GM12864 (cell line): ENCODE results near the gene THBS2.

Source experiments
- DNase-seq: peaks from one replicate; pipeline ENCODE4 v3.0.0-alpha.2; 2011; ENCODE audit warnings: low read depth
- H3K4me3 ChIP-seq: 2 replicates; pipeline ENCODE4 v1.5.1; 2011; ENCODE audit warnings: mild to moderate bottlenecking, low read depth, low read length, control low read depth
- CTCF ChIP-seq: IDR thresholded peaks from 2 replicates; pipeline ENCODE4 v1.5.1; 2011; ENCODE audit warnings: low read depth, mild to moderate bottlenecking, moderate library complexity, low read length, control low read depth, inconsistent platforms; ENCODE audit errors: missing control alignments

The THBS2 gene

GRCh38 chr6:169233181-169233580 is 20.5 kb downstream of the THBS2 start:
- DNase-seq, result no peak
- no peak for TF ChIP-seq CTCF
- no peak overlapping the region for H3K4me3 ChIP-seq

- no peak for TF ChIP-seq CTCF
- DNase-seq, result no peak
- H3K4me3 ChIP-seq, result no peak overlapping the region
These were observed 21.1 kb downstream of the THBS2 start for GRCh38 chr6:169232507-169232931.

DNA sequence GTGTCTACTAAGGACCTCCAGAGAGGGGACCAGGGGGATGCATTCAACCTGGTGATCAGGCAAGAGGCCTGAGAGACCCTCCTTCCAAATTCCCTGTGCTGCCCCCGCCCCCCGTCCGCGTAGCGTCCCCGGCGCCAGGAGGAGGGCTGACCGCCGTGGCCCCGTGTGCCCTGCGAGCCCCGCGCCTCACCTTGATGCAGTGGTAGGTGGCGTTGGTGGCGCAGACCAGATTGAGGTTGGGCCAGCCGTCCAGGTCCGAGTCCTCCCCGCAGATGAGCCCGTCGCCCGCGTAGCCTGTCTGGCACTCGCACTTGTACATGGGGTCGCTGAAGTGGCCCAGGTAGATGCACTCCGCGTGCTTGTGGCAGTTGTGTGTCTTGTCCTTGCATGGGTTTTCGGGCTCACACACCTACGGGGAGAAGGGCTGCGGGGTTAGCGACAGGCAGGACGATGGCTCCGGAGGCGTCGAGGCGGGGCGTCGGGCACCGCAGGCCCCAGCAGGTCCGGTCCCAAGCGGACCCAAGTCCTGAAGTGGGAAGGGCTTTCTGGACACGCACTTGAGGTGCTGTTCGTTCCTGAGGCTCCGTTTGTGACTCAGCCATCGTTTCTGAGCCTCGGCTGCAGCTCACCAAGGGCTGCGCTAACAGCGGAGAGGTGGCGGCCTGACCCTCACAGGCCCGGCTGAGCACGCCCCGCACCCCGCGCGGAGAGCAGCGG is 21.7 kb downstream of the THBS2 start:
- no peak for DNase-seq
- TF ChIP-seq CTCF, result no peak
- H3K4me3 ChIP-seq, result no peak overlapping the region

- no peak overlapping the region for H3K4me3 ChIP-seq
- DNase-seq, result no peak
- TF ChIP-seq CTCF, result no peak
These were observed 22.5 kb downstream of the THBS2 start for GRCh38 chr6:169230946-169231789.

DNA sequence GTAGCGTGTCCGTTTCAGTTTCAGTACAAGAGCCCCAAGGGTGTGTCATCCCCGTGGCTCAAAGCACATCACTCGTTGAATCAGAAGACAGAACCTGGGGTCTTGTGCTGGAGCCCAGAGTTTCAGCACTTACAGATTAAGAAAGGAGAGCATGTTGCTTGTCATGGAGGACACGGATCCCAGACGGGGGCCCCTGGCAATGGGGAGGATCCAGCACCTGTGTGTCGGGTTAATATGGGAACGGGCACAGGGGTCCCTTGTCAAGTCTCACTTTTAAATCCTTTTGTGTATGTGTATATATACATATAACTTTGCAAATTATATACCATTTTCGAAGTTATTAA is 23.4 kb downstream of the THBS2 start:
- no peak for TF ChIP-seq CTCF
- no peak overlapping the region for H3K4me3 ChIP-seq
- DNase-seq, result no peak

DNA sequence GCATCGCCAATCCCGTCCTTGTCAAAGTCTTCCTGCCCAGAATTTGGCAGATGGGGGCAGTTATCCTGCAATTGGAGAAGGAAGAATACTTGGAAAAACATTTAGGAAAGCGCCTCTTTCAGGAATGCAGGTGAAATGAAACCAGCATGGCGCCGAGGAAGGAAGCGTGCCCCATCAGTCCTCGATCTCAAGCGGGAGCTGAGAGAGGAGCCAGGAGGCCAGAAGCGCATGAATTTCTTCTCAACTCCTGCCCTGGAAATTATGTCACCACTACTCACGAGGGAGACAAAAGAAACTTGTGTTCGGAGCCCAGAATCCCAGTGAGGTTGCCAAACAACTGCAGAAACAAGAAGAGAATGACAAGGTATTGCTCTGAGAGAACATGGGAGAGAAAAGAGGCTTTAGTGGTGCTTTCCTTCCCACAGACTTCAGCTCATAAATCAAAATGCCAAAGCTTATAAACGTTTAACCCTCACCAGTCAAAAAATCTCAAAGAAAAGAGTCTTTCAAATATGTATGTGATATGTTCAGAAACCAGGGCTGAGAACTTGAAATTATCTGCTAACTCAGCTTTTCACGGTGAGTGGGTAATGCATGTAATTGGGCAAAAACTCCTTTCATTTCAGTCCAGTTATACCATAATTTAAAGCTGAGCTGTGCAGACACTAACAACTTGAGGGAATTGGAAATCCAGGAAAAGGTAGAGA is 23.9 kb downstream of the THBS2 start:
- TF ChIP-seq CTCF, result no peak
- H3K4me3 ChIP-seq, result no peak overlapping the region
- no peak for DNase-seq
